GM23338 (cell line): ENCODE results near the gene TRIM24. TPM values are rescaled to one million over a fixed set of nuclear protein-coding genes. Genes with fewer than 3 reads are reported as not detected.

Experiments used
- ATAC-seq: fragments of 200-7000 bp; cut with Tn5 transposase; 3 replicates; pipeline ENCODE4 v1.9.1; 2020
- DNase-seq: peaks from one replicate; pipeline ENCODE4 v3.0.0-alpha.2; 2015; ENCODE audit warnings: low spot score
- H2AFZ ChIP-seq: fragments of 200-600 bp; sonication (generic); 2 replicates; pipeline ENCODE4 v1.8.0; 2016; ENCODE audit warnings: antibody characterized with exemption, mild to moderate bottlenecking, moderate library complexity
- H3F3A ChIP-seq: fragments of 200-600 bp; sonication (generic); replicated peaks from 2 replicates; pipeline ENCODE4 v1.8.0; 2017; ENCODE audit warnings: antibody characterized with exemption, mixed run types, low read depth
- H3K27ac ChIP-seq: fragments of 200-600 bp; sonication (generic); 2 replicates; pipeline ENCODE4 v1.6.1; 2016; ENCODE audit warnings: low read depth
- H3K27me3 ChIP-seq: fragments of 200-600 bp; sonication (generic); 2 replicates; pipeline ENCODE4 v1.8.0; 2016; ENCODE audit warnings: mild to moderate bottlenecking, mixed run types, moderate library complexity; ENCODE audit not compliant: insufficient read depth
- H3K36me3 ChIP-seq: fragments of 200-600 bp; sonication (generic); 2 replicates; pipeline ENCODE4 v1.8.0; 2016; ENCODE audit warnings: mild to moderate bottlenecking; ENCODE audit not compliant: insufficient read depth
- H3K4me1 ChIP-seq: fragments of 200-600 bp; sonication (generic); 2 replicates; pipeline ENCODE4 v1.8.0; 2016; ENCODE audit warnings: mild to moderate bottlenecking, moderate library complexity; ENCODE audit not compliant: insufficient read depth
- H3K4me2 ChIP-seq: fragments of 200-600 bp; sonication (generic); 2 replicates; pipeline ENCODE4 v1.7.1; 2017; ENCODE audit warnings: mixed run types
- H3K4me3 ChIP-seq: fragments of 200-600 bp; sonication (generic); 2 replicates; pipeline ENCODE4 v1.6.1; 2016; ENCODE audit warnings: mixed run types
- H3K79me2 ChIP-seq: fragments of 200-600 bp; sonication (generic); replicated peaks from 2 replicates; pipeline ENCODE4 v1.8.0; 2017; ENCODE audit warnings: mild to moderate bottlenecking; ENCODE audit not compliant: insufficient read depth
- H3K9me2 ChIP-seq: fragments of 200-600 bp; sonication (generic); 2 replicates; pipeline ENCODE4 v1.8.0; 2017; ENCODE audit not compliant: insufficient read depth
- H4K20me1 ChIP-seq: fragments of 200-600 bp; sonication (generic); replicated peaks from 2 replicates; pipeline ENCODE4 v1.8.0; 2017; ENCODE audit warnings: mild to moderate bottlenecking; ENCODE audit not compliant: insufficient read depth
- H3K27ac Mint-ChIP-seq: 2 replicates; pipeline ENCODE4 v1.8.0; 2020; ENCODE audit warnings: inconsistent platforms, mild to moderate bottlenecking, moderate library complexity, mixed read lengths
- H3K27me3 Mint-ChIP-seq: 3 replicates; pipeline ENCODE4 v1.8.0; 2022; ENCODE audit warnings: low read depth, mild to moderate bottlenecking, moderate library complexity, mixed read lengths, inconsistent platforms; ENCODE audit not compliant: insufficient read depth, poor library complexity
- H3K36me3 Mint-ChIP-seq: 3 replicates; pipeline ENCODE4 v1.8.0; 2021; ENCODE audit warnings: low read depth, mild to moderate bottlenecking, inconsistent platforms, moderate library complexity, mixed read lengths
- H3K4me1 Mint-ChIP-seq: 3 replicates; pipeline ENCODE4 v1.8.0; 2020; ENCODE audit warnings: mild to moderate bottlenecking, inconsistent platforms, mixed read lengths
- H3K4me3 Mint-ChIP-seq: 3 replicates; pipeline ENCODE4 v1.8.0; 2021; ENCODE audit warnings: moderate library complexity, mild to moderate bottlenecking, inconsistent platforms, mixed read lengths
- H3K9me3 Mint-ChIP-seq: 3 replicates; pipeline ENCODE4 v1.8.0; 2020; ENCODE audit warnings: moderate library complexity, mild to moderate bottlenecking, inconsistent platforms, mixed read lengths
- CREB1 ChIP-seq: fragments of 250-450 bp; sonication (Bioruptor Pico); IDR thresholded peaks from 2 replicates; pipeline ENCODE4 v1.5.0; 2020; ENCODE audit warnings: low read depth, mild to moderate bottlenecking, moderate library complexity
- EZH2 ChIP-seq: fragments of 200-600 bp; sonication (generic); IDR thresholded peaks from one replicate; pipeline ENCODE4 v1.8.0; 2017; ENCODE audit warnings: antibody characterized with exemption, mild to moderate bottlenecking, low read depth; ENCODE audit not compliant: unreplicated experiment
- JUNB ChIP-seq: IDR thresholded peaks from one replicate; pipeline ENCODE4 v1.6.1; 2016; ENCODE audit warnings: antibody characterized with exemption; ENCODE audit not compliant: unreplicated experiment
- POLR2AphosphoS5 ChIP-seq: IDR thresholded peaks from 2 replicates; pipeline ENCODE4 v1.6.1; 2016; ENCODE audit warnings: antibody characterized with exemption, low read depth
- STAT1 ChIP-seq: IDR thresholded peaks from one replicate; pipeline ENCODE4 v1.6.1; 2016; ENCODE audit warnings: antibody characterized with exemption; ENCODE audit not compliant: unreplicated experiment
- ZNF114 ChIP-seq: fragments of 250-450 bp; sonication (Bioruptor Pico); IDR thresholded peaks from 2 replicates; pipeline ENCODE4 v1.5.0; 2020; ENCODE audit warnings: mild to moderate bottlenecking, moderate library complexity
- ZNF331 ChIP-seq: fragments of 250-450 bp; sonication (Bioruptor Pico); IDR thresholded peaks from 2 replicates; pipeline ENCODE4 v1.5.0; 2020; ENCODE audit warnings: low read depth, mild to moderate bottlenecking, moderate library complexity
- polyA plus RNA-seq: library from polyadenylated mRNA; unstranded; fragments of >200 nt; fragmentation: Nextera tagmentation; extraction: Ambion mirVana; gene quantifications from 2 replicates; pipeline ENCODE4 v1.2.1, GENCODE V29; 2016
- total RNA-seq: library from RNA; depleted of rRNA; stranded (reverse); fragments of >200 nt; shearing (Covaris generic); gene quantifications from 2 replicates; pipeline ENCODE4 v1.2.3, GENCODE V29; 2014
- TF ChIP-seq, protein P1 (sequence below): fragments of 250-450 bp; sonication (Bioruptor Pico); IDR thresholded peaks from 2 replicates; pipeline ENCODE4 v1.5.0; 2020; ENCODE audit warnings: mild to moderate bottlenecking, moderate library complexity
- TF ChIP-seq, protein P2 (sequence below): IDR thresholded peaks from one replicate; pipeline ENCODE4 v1.6.1; 2018; ENCODE audit warnings: antibody characterized with exemption; ENCODE audit not compliant: unreplicated experiment
- TF ChIP-seq, protein P3 (sequence below), 2 experiments: fragments of 200-600 bp in 1 of 2; sonication (generic) in 1 of 2; conservative IDR thresholded peaks; 2 replicates each; pipeline versions ENCODE4 v1.5.1 to v1.6.1; 2016 to 2017; ENCODE audit warnings: antibody characterized with exemption in 2 of 2, low read depth in 2 of 2, mild to moderate bottlenecking in 2 of 2, moderate library complexity in 1 of 2

The TRIM24 gene
- total and polyA plus RNA-seq, 2 experiments from 2014 or later, result 67.0 to 120 TPM

DNA sequence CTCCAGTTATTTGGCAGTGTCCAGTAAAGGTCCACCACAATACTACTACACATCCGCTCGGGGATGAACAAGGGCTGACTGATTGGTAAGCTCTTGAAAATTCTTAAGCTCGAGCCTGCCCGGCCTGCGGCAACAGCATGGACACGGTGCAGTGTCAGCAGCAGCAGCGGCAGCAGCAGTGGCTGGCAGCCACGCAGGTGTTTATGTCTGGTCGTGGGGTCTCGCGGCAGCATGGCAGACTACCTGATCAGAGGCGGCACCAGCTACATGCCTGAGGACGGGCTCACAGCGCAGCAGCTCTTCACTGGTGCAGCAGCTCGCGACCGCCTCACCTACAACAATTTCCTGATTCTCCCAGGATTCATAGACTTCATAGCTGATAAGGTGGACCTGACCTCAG lies 19.6 kb upstream of the TRIM24 start:
- no peaks in the 10 kb centered on the region for H3K27me3 ChIP-seq
- H3K4me1 Mint-ChIP-seq, result peaks cover 2% of the 10 kb centered on the region
- H3K4me1 ChIP-seq, result 0 out of 2 replicates have a peak, but pooled peaks cover 3% of the 10 kb centered on the region
- no peaks in the 10 kb centered on the region for H4K20me1 ChIP-seq
- peaks cover 3% of the 10 kb centered on the region for H3K27me3 Mint-ChIP-seq
- DNase-seq, result no peak
- no peak overlapping the region for H3K27ac Mint-ChIP-seq
- no peak overlapping the region for H3K4me2 ChIP-seq
- TF ChIP-seq STAT1, result no peak
- TF ChIP-seq EZH2, result no peak
- TF ChIP-seq CREB1 (CRISPR knock-in tag), result no peak
- TF ChIP-seq ZNF331 (CRISPR knock-in tag), result no peak
- TF ChIP-seq, protein P1, sequence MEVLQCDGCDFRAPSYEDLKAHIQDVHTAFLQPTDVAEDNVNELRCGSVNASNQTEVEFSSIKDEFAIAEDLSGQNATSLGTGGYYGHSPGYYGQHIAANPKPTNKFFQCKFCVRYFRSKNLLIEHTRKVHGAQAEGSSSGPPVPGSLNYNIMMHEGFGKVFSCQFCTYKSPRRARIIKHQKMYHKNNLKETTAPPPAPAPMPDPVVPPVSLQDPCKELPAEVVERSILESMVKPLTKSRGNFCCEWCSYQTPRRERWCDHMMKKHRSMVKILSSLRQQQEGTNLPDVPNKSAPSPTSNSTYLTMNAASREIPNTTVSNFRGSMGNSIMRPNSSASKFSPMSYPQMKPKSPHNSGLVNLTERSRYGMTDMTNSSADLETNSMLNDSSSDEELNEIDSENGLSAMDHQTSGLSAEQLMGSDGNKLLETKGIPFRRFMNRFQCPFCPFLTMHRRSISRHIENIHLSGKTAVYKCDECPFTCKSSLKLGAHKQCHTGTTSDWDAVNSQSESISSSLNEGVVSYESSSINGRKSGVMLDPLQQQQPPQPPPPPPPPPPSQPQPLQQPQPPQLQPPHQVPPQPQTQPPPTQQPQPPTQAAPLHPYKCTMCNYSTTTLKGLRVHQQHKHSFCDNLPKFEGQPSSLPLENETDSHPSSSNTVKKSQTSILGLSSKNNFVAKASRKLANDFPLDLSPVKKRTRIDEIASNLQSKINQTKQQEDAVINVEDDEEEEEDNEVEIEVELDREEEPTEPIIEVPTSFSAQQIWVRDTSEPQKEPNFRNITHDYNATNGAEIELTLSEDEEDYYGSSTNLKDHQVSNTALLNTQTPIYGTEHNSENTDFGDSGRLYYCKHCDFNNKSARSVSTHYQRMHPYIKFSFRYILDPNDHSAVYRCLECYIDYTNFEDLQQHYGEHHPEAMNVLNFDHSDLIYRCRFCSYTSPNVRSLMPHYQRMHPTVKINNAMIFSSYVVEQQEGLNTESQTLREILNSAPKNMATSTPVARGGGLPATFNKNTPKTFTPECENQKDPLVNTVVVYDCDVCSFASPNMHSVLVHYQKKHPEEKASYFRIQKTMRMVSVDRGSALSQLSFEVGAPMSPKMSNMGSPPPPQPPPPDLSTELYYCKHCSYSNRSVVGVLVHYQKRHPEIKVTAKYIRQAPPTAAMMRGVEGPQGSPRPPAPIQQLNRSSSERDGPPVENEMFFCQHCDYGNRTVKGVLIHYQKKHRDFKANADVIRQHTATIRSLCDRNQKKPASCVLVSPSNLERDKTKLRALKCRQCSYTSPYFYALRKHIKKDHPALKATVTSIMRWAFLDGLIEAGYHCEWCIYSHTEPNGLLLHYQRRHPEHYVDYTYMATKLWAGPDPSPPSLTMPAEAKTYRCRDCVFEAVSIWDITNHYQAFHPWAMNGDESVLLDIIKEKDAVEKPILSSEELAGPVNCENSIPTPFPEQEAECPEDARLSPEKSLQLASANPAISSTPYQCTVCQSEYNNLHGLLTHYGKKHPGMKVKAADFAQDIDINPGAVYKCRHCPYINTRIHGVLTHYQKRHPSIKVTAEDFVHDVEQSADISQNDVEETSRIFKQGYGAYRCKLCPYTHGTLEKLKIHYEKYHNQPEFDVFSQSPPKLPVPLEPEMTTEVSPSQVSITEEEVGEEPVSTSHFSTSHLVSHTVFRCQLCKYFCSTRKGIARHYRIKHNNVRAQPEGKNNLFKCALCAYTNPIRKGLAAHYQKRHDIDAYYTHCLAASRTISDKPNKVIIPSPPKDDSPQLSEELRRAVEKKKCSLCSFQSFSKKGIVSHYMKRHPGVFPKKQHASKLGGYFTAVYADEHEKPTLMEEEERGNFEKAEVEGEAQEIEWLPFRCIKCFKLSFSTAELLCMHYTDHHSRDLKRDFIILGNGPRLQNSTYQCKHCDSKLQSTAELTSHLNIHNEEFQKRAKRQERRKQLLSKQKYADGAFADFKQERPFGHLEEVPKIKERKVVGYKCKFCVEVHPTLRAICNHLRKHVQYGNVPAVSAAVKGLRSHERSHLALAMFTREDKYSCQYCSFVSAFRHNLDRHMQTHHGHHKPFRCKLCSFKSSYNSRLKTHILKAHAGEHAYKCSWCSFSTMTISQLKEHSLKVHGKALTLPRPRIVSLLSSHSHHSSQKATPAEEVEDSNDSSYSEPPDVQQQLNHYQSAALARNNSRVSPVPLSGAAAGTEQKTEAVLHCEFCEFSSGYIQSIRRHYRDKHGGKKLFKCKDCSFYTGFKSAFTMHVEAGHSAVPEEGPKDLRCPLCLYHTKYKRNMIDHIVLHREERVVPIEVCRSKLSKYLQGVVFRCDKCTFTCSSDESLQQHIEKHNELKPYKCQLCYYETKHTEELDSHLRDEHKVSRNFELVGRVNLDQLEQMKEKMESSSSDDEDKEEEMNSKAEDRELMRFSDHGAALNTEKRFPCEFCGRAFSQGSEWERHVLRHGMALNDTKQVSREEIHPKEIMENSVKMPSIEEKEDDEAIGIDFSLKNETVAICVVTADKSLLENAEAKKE (CRISPR knock-in tag), result no peak
- TF ChIP-seq, protein P2, sequence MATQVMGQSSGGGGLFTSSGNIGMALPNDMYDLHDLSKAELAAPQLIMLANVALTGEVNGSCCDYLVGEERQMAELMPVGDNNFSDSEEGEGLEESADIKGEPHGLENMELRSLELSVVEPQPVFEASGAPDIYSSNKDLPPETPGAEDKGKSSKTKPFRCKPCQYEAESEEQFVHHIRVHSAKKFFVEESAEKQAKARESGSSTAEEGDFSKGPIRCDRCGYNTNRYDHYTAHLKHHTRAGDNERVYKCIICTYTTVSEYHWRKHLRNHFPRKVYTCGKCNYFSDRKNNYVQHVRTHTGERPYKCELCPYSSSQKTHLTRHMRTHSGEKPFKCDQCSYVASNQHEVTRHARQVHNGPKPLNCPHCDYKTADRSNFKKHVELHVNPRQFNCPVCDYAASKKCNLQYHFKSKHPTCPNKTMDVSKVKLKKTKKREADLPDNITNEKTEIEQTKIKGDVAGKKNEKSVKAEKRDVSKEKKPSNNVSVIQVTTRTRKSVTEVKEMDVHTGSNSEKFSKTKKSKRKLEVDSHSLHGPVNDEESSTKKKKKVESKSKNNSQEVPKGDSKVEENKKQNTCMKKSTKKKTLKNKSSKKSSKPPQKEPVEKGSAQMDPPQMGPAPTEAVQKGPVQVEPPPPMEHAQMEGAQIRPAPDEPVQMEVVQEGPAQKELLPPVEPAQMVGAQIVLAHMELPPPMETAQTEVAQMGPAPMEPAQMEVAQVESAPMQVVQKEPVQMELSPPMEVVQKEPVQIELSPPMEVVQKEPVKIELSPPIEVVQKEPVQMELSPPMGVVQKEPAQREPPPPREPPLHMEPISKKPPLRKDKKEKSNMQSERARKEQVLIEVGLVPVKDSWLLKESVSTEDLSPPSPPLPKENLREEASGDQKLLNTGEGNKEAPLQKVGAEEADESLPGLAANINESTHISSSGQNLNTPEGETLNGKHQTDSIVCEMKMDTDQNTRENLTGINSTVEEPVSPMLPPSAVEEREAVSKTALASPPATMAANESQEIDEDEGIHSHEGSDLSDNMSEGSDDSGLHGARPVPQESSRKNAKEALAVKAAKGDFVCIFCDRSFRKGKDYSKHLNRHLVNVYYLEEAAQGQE, result no peak
- TF ChIP-seq, protein P3, sequence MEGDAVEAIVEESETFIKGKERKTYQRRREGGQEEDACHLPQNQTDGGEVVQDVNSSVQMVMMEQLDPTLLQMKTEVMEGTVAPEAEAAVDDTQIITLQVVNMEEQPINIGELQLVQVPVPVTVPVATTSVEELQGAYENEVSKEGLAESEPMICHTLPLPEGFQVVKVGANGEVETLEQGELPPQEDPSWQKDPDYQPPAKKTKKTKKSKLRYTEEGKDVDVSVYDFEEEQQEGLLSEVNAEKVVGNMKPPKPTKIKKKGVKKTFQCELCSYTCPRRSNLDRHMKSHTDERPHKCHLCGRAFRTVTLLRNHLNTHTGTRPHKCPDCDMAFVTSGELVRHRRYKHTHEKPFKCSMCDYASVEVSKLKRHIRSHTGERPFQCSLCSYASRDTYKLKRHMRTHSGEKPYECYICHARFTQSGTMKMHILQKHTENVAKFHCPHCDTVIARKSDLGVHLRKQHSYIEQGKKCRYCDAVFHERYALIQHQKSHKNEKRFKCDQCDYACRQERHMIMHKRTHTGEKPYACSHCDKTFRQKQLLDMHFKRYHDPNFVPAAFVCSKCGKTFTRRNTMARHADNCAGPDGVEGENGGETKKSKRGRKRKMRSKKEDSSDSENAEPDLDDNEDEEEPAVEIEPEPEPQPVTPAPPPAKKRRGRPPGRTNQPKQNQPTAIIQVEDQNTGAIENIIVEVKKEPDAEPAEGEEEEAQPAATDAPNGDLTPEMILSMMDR (conservative IDR thresholded peaks at IDR 0.05; ENCODE audit: low read depth in 2 of 2), result no peak
- TF ChIP-seq JUNB, result no peak
- TF ChIP-seq ZNF114 (CRISPR knock-in tag), result no peak
- no peak for TF ChIP-seq POLR2AphosphoS5
- H3K79me2 ChIP-seq, result no peaks in the 10 kb centered on the region
- H3K36me3 Mint-ChIP-seq, result peaks cover 13% of the 10 kb centered on the region
- H3K9me3 Mint-ChIP-seq, result peaks cover 12% of the 10 kb centered on the region
- H3K27ac ChIP-seq, result no peak overlapping the region
- H3F3A ChIP-seq, result no peaks in the 10 kb centered on the region
- H3K36me3 ChIP-seq, result no peaks in the 10 kb centered on the region
- ATAC-seq, result no peak
- no peak overlapping the region for H3K4me3 ChIP-seq
- H3K4me3 Mint-ChIP-seq, result no peak overlapping the region
- no peak overlapping the region for H2AFZ ChIP-seq
- peaks cover 6% of the 10 kb centered on the region; the same call in 1 of the 2 replicates for H3K9me2 ChIP-seq
